Measurements from ENCODE around the gene ERICH6. TPM values are rescaled to one million over a fixed set of nuclear protein-coding genes. Genes with fewer than 3 reads are reported as not detected.

ERICH6 gene
- total RNA-seq (0.14 TPM), polyA plus RNA-seq (0.02 TPM)
- long read RNA-seq, donor 1, result 0 reads
- long read RNA-seq, donor 2, result 0 reads
- long read RNA-seq, donor 3, result 0 reads
- long read RNA-seq, donor 4, result 0 reads
- long read RNA-seq, donor 5, result 0 reads
- long read RNA-seq, donor 6, result 0 reads
- long read RNA-seq, donor 7, partial matches to known transcripts, result 0 of 5 reads
- long read RNA-seq, donor 7, other reads (novel, unspliced or antisense), result 5 of 5 reads
- long read RNA-seq, donor 8, result 0 reads
- long read RNA-seq, donor 9, result 0 reads
- long read RNA-seq, donor 10, result 0 reads

DNA sequence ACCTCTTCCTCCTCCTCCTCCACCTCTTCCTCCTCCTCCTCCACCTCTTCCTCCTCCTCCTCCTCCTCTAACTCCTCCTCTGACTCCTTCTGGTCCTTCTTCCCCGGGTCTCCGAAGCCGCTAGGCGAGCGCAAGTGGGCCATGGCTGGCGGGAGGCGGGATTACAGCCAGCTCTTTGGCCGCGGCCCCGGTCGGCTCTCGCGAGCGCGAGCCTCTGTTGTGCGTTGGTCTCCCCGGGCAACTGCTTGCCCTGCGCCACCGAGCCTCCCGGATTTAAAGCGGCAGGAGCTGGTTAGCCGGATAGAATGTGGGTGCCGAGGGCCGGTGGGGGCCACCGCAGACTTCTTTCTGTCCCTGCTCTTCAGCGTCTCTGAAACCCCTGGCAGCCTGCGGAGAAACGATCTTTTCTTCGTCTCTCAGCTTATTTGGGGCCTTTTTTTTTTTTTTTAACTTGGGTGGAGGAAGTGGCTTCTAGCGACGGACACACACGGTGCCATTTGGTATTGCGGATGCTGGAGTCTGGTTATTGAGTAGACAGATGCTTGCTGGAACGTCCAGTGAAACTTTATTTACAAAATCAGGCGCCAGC is at the start of gene ERICH6:
ERICH6 (minus strand) TSS at position 165 of the 589 bp plus-strand sequence; CDS start at position 143, 22 bp downstream.
- DNase-seq (ENCODE audit: low read depth in 6 of 9, low spot score in 9 of 9), result peak in 6 of 9 donors; percentile 62 to 86 (median 70)
- WGBS, result under 1% methylated on average over 35 of the region's 35 CpGs

DNA sequence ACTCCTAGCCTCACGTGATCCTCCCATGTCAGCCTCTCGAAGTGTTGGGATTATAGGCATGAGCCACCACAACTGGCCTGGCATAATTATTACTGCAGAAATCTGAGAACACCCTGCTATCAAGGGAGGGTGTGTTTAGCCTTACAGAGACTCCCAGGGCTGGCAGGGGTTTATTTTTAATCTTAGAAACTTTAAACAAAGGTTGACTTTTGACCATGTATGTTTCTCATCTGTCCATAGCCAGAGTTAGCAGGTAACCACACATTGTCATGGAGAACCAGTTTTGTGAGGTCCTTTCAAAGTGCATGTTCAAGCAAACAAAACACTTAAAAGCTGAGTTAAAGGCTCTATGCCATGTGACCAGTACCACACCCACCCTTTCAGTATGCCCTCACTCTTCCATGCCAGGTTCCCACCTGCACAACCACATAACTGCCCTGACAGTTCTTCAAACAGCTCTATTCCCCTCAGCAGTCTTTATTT is 48.1 kb upstream of the ERICH6 start:
- H3K4me3 ChIP-seq (ENCODE audit: low read length in 2 of 2), result no peak overlapping the region
- WGBS, result 94% methylated on average over 2 of the region's 2 CpGs
- H3K4me1 ChIP-seq (ENCODE audit: control insufficient read depth in 2 of 2, insufficient read depth in 2 of 2, low read length in 2 of 2), result peaks cover 10 to 17% of the 10 kb centered on the region in 2 donors
- H3K27me3 ChIP-seq (ENCODE audit: control insufficient read depth in 2 of 2, insufficient read depth in 1 of 2, low read length in 1 of 2), result no peaks in the 10 kb centered on the region
- H3K9me3 ChIP-seq (ENCODE audit: control insufficient read depth in 2 of 2, insufficient read depth in 1 of 2, low read length in 1 of 2), result no peaks in the 10 kb centered on the region
- peak in 5 of 9 donors; percentile 41 to 83 (median 60) for DNase-seq (ENCODE audit: low read depth in 6 of 9, low spot score in 9 of 9)
- peaks cover 0 to under 1% of the 10 kb centered on the region in 2 donors for H3K36me3 ChIP-seq (ENCODE audit: control insufficient read depth in 2 of 2, insufficient read depth in 2 of 2, low read length in 1 of 2)
- H3K27ac ChIP-seq (ENCODE audit: low read depth in 1 of 2, low read length in 1 of 2), result no peak overlapping the region

More for the DNA sequence above, at the start of gene ERICH6:
- peak within 1 kb of the TSS; percentile 58 to 84 for H3K4me3 ChIP-seq (ENCODE audit: low read length in 2 of 2)
- H3K27ac ChIP-seq (ENCODE audit: low read depth in 1 of 2, low read length in 1 of 2), result peak within 1 kb of the TSS; percentile 83 to 91
- peaks cover 4 to 15% of the 10 kb centered on the region in 2 donors for H3K4me1 ChIP-seq (ENCODE audit: control insufficient read depth in 2 of 2, insufficient read depth in 2 of 2, low read length in 2 of 2)
- H3K27me3 ChIP-seq (ENCODE audit: control insufficient read depth in 2 of 2, insufficient read depth in 1 of 2, low read length in 1 of 2), result no peaks in the 10 kb centered on the region
- H3K9me3 ChIP-seq (ENCODE audit: control insufficient read depth in 2 of 2, insufficient read depth in 1 of 2, low read length in 1 of 2), result peaks cover 0 to 4% of the 10 kb centered on the region in 2 donors
- H3K36me3 ChIP-seq (ENCODE audit: control insufficient read depth in 2 of 2, insufficient read depth in 2 of 2, low read length in 1 of 2), result peaks cover 0 to 5% of the 10 kb centered on the region in 2 donors

DNA sequence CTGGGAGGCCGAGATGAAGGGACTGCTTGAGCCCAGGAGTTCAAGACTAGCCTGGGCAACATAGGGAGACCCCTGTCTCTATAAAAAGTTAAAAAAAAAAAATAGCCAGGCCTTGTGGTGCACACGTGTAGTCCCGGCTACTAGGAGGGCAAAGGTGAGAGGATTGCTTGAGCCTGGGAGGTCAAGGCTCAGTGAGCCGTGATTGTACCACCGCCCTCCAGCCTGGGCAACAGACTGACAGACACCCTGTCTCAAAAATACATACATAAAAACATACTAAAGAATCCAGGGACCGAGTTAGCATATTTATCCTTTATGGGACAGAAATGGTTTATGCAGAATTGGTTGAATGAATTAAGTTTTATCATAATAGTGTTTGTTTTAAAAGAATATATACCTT is 45.5 kb upstream of the ERICH6 start:
- 97% methylated on average over 6 of the region's 6 CpGs for WGBS
- H3K4me1 ChIP-seq (ENCODE audit: control insufficient read depth in 2 of 2, insufficient read depth in 2 of 2, low read length in 2 of 2), result peaks cover 10 to 17% of the 10 kb centered on the region in 2 donors
- H3K27me3 ChIP-seq (ENCODE audit: control insufficient read depth in 2 of 2, insufficient read depth in 1 of 2, low read length in 1 of 2), result no peaks in the 10 kb centered on the region
- H3K27ac ChIP-seq (ENCODE audit: low read depth in 1 of 2, low read length in 1 of 2), result no peak overlapping the region
- no peaks in the 10 kb centered on the region for H3K9me3 ChIP-seq (ENCODE audit: control insufficient read depth in 2 of 2, insufficient read depth in 1 of 2, low read length in 1 of 2)
- no peak for DNase-seq (ENCODE audit: low read depth in 6 of 9, low spot score in 9 of 9)
- peaks cover 0 to 5% of the 10 kb centered on the region in 2 donors for H3K36me3 ChIP-seq (ENCODE audit: control insufficient read depth in 2 of 2, insufficient read depth in 2 of 2, low read length in 1 of 2)
- H3K4me3 ChIP-seq (ENCODE audit: low read length in 2 of 2), result no peak overlapping the region

DNA sequence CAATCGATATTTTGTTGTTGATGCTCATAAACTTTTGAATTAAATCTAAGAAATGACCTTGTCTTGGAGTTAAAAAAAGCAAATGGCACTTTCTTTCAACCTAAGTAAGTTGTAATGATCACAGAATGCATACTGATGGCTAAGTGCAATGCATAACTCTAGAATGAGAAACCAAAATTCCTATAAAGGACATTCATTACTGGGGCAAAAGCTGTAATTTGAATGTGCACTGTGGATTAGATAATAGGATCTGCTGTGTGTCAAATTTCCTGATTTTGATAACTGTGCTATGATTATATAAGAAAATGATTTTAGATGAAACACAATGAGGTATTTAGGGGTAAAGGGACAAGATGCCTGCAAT is 44.9 kb upstream of the ERICH6 start:
- Histone ChIP-seq H3K36me3 (ENCODE audit: control insufficient read depth in 2 of 2, insufficient read depth in 2 of 2, low read length in 1 of 2) (peaks cover 0 to 5% of the 10 kb centered on the region in 2 donors), H3K4me3 (ENCODE audit: low read length in 2 of 2) (no peak overlapping the region), H3K27ac (ENCODE audit: low read depth in 1 of 2, low read length in 1 of 2) (no peak overlapping the region), H3K27me3 (ENCODE audit: control insufficient read depth in 2 of 2, insufficient read depth in 1 of 2, low read length in 1 of 2) (no peaks in the 10 kb centered on the region), H3K9me3 (ENCODE audit: control insufficient read depth in 2 of 2, insufficient read depth in 1 of 2, low read length in 1 of 2) (no peaks in the 10 kb centered on the region), H3K4me1 (ENCODE audit: control insufficient read depth in 2 of 2, insufficient read depth in 2 of 2, low read length in 2 of 2) (peaks cover 10 to 17% of the 10 kb centered on the region in 2 donors)
- 32% methylated on average over 1 of the region's 1 CpG for WGBS
- DNase-seq (ENCODE audit: low read depth in 6 of 9, low spot score in 9 of 9), result no peak

DNA sequence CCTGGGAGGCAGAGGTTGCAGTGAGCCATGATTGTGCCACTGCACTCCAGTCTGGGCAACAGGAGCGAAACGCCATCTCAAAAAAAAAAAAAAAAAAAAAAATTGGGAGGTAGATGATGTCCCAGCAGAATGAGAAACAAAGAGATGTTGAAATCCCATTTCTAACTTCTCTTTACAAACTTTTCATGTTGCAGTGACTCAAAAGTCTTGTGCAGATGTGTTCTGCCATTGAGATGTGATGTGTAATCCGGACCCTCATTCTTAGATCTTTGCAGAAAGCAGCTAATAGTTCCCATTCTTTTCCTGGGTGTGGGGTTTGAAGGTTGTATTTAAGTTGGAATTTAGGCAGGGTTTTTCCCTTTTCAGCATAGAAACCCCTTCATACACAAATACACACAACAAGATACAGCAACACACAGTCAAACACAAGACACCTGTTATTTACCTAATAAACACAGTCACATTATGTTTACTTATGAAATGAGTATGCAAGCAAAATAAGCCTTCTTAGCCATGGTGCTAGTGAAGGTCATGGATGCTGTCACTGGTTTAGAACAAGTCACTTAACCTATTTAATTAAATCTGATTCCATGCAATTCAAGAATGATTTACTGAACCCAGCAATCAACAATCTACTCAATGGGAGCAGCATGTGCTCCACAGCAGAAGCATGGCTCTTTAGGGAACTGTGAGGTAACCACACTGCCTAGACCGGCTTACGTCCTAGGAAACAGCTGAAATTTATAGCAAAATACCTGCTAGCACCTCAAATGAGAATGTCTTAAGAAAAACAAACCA is 44.4 kb upstream of the ERICH6 start:
- no peaks in the 10 kb centered on the region for H3K9me3 ChIP-seq (ENCODE audit: control insufficient read depth in 2 of 2, insufficient read depth in 1 of 2, low read length in 1 of 2)
- H3K4me3 ChIP-seq (ENCODE audit: low read length in 2 of 2), result no peak overlapping the region
- peaks cover 10 to 17% of the 10 kb centered on the region in 2 donors for H3K4me1 ChIP-seq (ENCODE audit: control insufficient read depth in 2 of 2, insufficient read depth in 2 of 2, low read length in 2 of 2)
- H3K36me3 ChIP-seq (ENCODE audit: control insufficient read depth in 2 of 2, insufficient read depth in 2 of 2, low read length in 1 of 2), result peaks cover 0 to 5% of the 10 kb centered on the region in 2 donors
- no peak overlapping the region for H3K27ac ChIP-seq (ENCODE audit: low read depth in 1 of 2, low read length in 1 of 2)
- H3K27me3 ChIP-seq (ENCODE audit: control insufficient read depth in 2 of 2, insufficient read depth in 1 of 2, low read length in 1 of 2), result no peaks in the 10 kb centered on the region
- WGBS, result 86% methylated on average over 5 of the region's 5 CpGs
- DNase-seq (ENCODE audit: low read depth in 6 of 9, low spot score in 9 of 9), result no peak

DNA sequence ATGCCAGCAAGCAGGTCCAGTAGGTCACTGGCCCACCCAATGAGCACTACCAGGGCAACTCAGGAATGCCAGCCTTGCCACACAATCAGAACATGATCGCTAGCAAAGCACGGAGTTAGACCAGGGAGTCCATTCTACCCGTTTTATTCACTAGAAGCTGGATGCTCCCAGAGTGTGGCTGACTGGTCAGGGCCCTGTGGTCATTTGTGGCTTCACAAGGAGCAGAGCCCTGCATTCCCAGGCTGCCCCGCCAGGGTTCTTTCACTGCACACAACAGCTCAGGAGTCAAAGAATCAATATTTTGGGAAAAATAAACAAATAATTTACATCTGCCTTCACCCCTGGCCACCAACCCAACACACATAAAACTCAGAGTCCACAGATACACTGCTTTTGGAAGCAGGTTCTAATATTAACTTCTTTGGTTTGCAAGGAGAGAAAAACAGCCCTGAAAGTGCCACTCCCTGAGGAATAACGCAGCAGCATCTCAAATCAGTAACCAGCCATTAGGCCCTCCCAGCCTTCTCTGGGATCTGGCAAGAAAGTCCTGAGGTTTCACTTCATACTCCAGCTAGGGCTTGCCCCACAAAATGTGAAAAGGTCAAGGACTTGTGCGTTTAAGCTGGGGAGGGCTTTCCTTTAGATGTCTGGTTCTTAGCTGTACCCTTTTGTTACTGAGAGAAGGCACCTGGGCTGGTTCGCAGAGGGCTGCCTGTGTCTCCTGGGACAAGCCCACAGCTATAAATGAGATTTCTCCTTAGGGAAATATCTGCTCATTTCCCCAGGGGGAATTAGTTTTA is 43.3 kb upstream of the ERICH6 start:
- Histone ChIP-seq H3K4me3 (ENCODE audit: low read length in 2 of 2) (no peak overlapping the region), H3K27me3 (ENCODE audit: control insufficient read depth in 2 of 2, insufficient read depth in 1 of 2, low read length in 1 of 2) (no peaks in the 10 kb centered on the region), H3K4me1 (ENCODE audit: control insufficient read depth in 2 of 2, insufficient read depth in 2 of 2, low read length in 2 of 2) (peaks cover 5 to 8% of the 10 kb centered on the region in 2 donors), H3K27ac (ENCODE audit: low read depth in 1 of 2, low read length in 1 of 2) (no peak overlapping the region), H3K9me3 (ENCODE audit: control insufficient read depth in 2 of 2, insufficient read depth in 1 of 2, low read length in 1 of 2) (no peaks in the 10 kb centered on the region), H3K36me3 (ENCODE audit: control insufficient read depth in 2 of 2, insufficient read depth in 2 of 2, low read length in 1 of 2) (peaks cover 6 to 10% of the 10 kb centered on the region in 2 donors)
- WGBS, result 94% methylated on average over 7 of the region's 7 CpGs
- no peak for DNase-seq (ENCODE audit: low read depth in 6 of 9, low spot score in 9 of 9)

DNA sequence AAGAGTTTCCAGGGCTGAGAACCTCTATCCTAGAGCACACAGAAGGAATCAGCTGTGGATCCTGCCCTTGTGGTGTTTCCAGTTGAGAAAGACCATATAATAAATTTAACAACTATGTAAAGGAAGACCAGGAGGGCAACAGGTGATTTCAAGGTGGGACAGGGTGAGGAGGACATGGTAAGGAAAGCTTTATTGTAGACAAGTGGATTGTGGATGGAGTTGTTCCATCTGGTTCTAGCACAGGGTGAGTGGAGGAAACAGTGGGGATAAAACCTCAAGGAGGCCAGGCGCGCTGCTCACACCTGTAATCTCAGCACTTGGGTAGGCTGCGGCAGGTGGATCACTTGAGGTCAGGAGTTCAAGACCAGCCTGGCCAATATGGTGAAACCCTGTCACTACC is 42.1 kb upstream of the ERICH6 start:
- over 99% methylated on average over 3 of the region's 3 CpGs for WGBS
- Histone ChIP-seq H3K4me1 (ENCODE audit: control insufficient read depth in 2 of 2, insufficient read depth in 2 of 2, low read length in 2 of 2) (no peaks in the 10 kb centered on the region), H3K9me3 (ENCODE audit: control insufficient read depth in 2 of 2, insufficient read depth in 1 of 2, low read length in 1 of 2) (no peaks in the 10 kb centered on the region), H3K4me3 (ENCODE audit: low read length in 2 of 2) (no peak overlapping the region), H3K27ac (ENCODE audit: low read depth in 1 of 2, low read length in 1 of 2) (no peak overlapping the region), H3K27me3 (ENCODE audit: control insufficient read depth in 2 of 2, insufficient read depth in 1 of 2, low read length in 1 of 2) (no peaks in the 10 kb centered on the region), H3K36me3 (ENCODE audit: control insufficient read depth in 2 of 2, insufficient read depth in 2 of 2, low read length in 1 of 2) (peaks cover 12 to 15% of the 10 kb centered on the region in 2 donors)
- no peak for DNase-seq (ENCODE audit: low read depth in 6 of 9, low spot score in 9 of 9)

DNA sequence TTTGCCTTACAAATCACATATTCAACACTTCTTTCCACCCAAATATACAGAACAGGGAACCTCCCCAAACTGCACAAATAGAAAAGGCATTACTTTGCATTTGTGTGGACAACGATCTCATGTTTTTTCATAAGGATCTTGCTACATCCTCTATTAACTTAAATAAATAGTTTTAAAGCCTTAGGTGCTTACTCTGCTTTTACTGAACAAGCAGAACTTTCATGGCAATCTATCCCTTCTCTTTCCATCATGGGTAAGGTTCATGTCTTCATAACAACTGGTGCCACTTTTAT is 41.1 kb upstream of the ERICH6 start:
- Histone ChIP-seq H3K9me3 (ENCODE audit: control insufficient read depth in 2 of 2, insufficient read depth in 1 of 2, low read length in 1 of 2) (no peaks in the 10 kb centered on the region), H3K36me3 (ENCODE audit: control insufficient read depth in 2 of 2, insufficient read depth in 2 of 2, low read length in 1 of 2) (peaks cover 12 to 15% of the 10 kb centered on the region in 2 donors), H3K27me3 (ENCODE audit: control insufficient read depth in 2 of 2, insufficient read depth in 1 of 2, low read length in 1 of 2) (no peaks in the 10 kb centered on the region), H3K4me3 (ENCODE audit: low read length in 2 of 2) (no peak overlapping the region), H3K27ac (ENCODE audit: low read depth in 1 of 2, low read length in 1 of 2) (no peak overlapping the region), H3K4me1 (ENCODE audit: control insufficient read depth in 2 of 2, insufficient read depth in 2 of 2, low read length in 2 of 2) (no peaks in the 10 kb centered on the region)
- DNase-seq (ENCODE audit: low read depth in 6 of 9, low spot score in 9 of 9), result no peak
- WGBS, result 91% methylated on average over 1 of the region's 1 CpG

All from thymus (tissue), 14 donors.